ENCODE results near the gene ADAMTS17. TPM values are rescaled to one million over a fixed set of nuclear protein-coding genes. Genes with fewer than 3 reads are reported as not detected.

Gene ADAMTS17
- total RNA-seq, 1 donor from 2014 or later, result 6.2 TPM

DNA sequence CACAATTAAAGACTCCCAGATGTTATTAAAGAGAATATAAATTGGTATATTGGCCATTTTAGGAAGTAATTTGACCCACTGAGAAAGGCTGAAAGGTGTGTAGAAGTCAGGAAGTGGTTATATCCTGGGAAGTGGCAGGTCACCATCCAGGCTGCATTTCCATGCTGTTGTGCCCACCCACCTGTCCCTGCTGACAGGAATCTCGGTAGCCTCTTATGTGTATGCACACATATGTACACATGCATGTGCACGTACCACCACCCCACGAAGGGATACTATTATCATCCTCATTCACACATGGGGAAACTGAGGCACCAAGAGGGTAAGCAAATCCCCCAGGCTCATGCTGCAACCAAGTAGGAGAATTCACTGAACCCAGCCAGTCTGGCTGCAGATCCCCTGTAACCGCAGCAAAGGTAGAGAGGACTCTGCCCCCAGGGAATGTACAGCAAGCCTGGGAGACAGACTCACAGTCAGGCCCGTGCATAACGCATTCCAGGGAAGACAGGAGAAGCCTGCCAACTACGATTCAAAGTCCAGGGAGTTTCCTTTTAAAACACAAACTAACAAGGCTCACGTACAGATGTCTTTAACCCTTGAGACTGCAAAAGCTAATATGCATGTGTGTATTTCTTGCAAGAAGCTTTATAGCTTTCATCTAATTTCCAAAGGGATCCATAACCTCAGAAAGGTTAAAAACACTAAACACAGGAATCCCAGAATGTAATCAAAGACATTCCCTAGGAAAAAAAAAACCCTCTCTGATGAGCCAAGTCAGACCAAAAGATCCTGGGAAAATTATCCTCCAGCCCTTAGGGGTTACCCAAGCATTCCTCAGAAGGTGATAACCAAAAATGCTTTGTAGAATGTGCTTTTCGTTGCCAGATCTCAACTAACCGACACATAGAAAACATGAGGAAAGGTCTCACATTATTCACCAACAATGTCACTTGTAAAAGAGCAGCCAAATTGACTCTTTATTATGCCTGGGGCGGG lies 129.6 kb downstream of the ADAMTS17 start:
- Histone ChIP-seq H3K9me3 (no peaks in the 10 kb centered on the region), H3K4me3 (no peak overlapping the region), H3K36me3 (no peaks in the 10 kb centered on the region), H3K4me1 (peaks cover 9% of the 10 kb centered on the region), H3K27me3 (no peaks in the 10 kb centered on the region), H3K27ac (no peak overlapping the region)
- TF ChIP-seq, protein P1, sequence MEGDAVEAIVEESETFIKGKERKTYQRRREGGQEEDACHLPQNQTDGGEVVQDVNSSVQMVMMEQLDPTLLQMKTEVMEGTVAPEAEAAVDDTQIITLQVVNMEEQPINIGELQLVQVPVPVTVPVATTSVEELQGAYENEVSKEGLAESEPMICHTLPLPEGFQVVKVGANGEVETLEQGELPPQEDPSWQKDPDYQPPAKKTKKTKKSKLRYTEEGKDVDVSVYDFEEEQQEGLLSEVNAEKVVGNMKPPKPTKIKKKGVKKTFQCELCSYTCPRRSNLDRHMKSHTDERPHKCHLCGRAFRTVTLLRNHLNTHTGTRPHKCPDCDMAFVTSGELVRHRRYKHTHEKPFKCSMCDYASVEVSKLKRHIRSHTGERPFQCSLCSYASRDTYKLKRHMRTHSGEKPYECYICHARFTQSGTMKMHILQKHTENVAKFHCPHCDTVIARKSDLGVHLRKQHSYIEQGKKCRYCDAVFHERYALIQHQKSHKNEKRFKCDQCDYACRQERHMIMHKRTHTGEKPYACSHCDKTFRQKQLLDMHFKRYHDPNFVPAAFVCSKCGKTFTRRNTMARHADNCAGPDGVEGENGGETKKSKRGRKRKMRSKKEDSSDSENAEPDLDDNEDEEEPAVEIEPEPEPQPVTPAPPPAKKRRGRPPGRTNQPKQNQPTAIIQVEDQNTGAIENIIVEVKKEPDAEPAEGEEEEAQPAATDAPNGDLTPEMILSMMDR (IDR thresholded peaks at IDR 0.05), result no peak
- ATAC-seq (no peak), DNase-seq (peak; percentile 48)
- intact Hi-C loops (cut with DNase I), result no loop called here

DNA sequence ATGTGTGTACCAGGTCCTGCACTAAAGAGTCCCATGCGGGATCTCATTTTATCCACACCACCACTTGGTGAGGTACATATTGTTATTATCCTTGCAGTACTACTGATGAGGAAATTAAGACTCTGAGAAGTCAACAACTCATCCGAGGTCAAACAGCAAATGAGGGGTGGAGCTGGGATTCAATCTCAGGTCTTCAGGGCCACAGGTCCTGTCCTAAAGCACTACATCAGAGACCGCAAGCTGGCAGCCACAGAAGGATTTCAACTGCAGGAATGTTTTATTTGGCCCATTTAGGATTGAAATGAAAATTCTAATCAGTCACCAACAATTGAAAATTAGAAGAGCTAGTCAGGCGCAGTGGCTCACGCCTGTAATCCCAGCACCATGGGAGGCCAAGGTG lies 131.4 kb downstream of the ADAMTS17 start:
- H3K4me3 ChIP-seq, result no peak overlapping the region
- H3K36me3 ChIP-seq, result no peaks in the 10 kb centered on the region
- TF ChIP-seq, protein P1 (IDR thresholded peaks at IDR 0.05), result no peak
- no peaks in the 10 kb centered on the region for H3K27me3 ChIP-seq
- H3K27ac ChIP-seq, result no peak overlapping the region
- no peaks in the 10 kb centered on the region for H3K9me3 ChIP-seq
- intact Hi-C loops (cut with DNase I), result no loop called here
- peaks cover 4% of the 10 kb centered on the region for H3K4me1 ChIP-seq
- DNase-seq (no peak), ATAC-seq (no peak)

DNA sequence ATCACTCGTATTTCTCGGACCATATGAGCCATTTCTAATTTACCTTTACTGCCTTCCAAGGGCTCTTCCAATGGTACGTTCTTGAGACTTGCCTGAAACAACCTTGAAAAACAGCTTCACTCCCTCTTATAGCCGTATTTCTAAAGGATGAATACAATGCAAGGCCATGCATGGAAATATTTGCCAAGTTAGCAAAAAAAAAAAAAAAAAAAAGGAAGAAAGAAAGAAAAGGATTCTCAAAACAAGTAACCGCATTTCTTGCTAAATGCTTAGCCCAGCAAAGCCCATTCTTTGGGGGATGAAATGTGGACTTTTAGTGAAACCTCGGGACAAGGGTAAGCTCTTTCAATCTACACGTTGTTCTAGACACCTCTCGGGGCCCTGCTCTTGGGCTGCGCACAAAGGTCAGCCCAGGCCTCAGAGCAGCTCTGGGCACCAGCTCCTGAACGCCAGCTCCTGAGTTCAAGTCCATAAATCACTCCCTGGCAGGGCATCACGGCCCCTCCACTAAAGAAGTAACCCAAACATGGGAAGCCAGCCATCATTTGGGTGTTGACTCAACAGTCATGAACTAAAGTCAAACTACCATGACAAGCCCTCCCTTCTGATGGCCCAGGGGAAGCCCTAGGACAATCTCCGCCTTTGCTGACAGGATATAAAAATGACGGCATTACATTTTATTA lies 132.7 kb downstream of the ADAMTS17 start:
- Histone ChIP-seq H3K27ac (no peak overlapping the region), H3K4me1 (peaks cover 4% of the 10 kb centered on the region), H3K9me3 (no peaks in the 10 kb centered on the region), H3K4me3 (no peak overlapping the region), H3K27me3 (no peaks in the 10 kb centered on the region), H3K36me3 (no peaks in the 10 kb centered on the region)
- intact Hi-C loops (cut with DNase I), result no loop called here
- TF ChIP-seq, protein P1 (IDR thresholded peaks at IDR 0.05), result no peak
- ATAC-seq, result no peak
- DNase-seq, result no peak

DNA sequence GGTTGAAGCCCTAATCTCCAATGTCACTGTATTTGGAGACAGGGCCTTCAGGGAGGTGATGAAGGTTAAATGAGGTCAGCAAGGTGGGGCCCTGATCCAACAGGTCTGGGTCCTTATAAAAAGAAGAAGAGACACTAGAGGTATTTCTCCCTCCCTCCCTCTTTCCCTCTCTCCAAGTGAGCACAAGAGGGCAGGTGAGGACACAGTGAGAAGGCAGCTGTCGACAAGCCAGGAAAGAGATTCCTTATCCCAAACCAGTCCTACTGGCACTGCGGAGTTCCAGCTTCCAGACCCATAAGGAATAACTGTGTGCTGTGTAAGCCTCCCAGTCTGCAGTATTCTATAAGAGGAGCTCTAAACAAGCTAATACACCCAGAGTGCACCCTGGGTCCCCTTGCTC lies 134.7 kb downstream of the ADAMTS17 start:
- H3K4me3 ChIP-seq, result no peak overlapping the region
- DNase-seq, result no peak

DNA sequence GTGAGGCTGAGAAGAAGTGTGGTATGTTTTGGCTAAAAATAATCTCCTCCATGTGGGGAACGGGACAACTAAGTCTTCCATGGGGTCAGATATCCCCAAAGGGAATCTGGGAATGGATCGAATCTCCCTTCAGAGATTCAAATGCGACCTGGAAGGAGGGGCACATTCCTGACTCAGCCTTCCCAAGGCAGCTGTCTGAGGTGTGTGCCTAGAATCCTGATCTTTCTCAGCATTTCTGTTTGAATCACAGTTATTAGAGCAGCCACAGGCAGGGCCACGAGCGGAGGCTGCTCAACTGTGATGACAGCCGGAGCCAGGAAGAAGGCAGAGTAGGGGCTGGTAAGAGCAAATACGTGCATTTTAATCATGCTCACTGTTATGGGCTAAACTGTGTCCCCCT lies 135.1 kb downstream of the ADAMTS17 start:
- Histone ChIP-seq H3K9me3 (no peaks in the 10 kb centered on the region), H3K4me1 (no peaks in the 10 kb centered on the region), H3K27ac (no peak overlapping the region), H3K36me3 (no peaks in the 10 kb centered on the region), H3K27me3 (no peaks in the 10 kb centered on the region), H3K4me3 (no peak overlapping the region)
- TF ChIP-seq, protein P1 (IDR thresholded peaks at IDR 0.05), result no peak
- intact Hi-C loops (cut with DNase I), result no loop called here
- no peak for DNase-seq
- ATAC-seq, result no peak

More for the DNA sequence above, 134.7 kb downstream of the ADAMTS17 start:
- no peak overlapping the region for H3K27ac ChIP-seq
- TF ChIP-seq, protein P1 (IDR thresholded peaks at IDR 0.05), result no peak
- H3K27me3 ChIP-seq, result no peaks in the 10 kb centered on the region
- H3K36me3 ChIP-seq, result no peaks in the 10 kb centered on the region
- no peak for ATAC-seq
- H3K9me3 ChIP-seq, result no peaks in the 10 kb centered on the region
- intact Hi-C loops (cut with DNase I), result no loop called here
- peaks cover 3% of the 10 kb centered on the region for H3K4me1 ChIP-seq
